BJ (cell line): ENCODE measurements around the gene ADCYAP1R1. TPM values are rescaled to one million over a fixed set of nuclear protein-coding genes. Genes with fewer than 3 reads are reported as not detected.

Experiments used
- CTCF ChIA-PET: fragments of 350-600 bp; formaldehyde crosslinking; extraction: SDS; loops from one replicate; lab custom pipeline; 2021; ENCODE audit warnings: antibody characterized with exemption, inconsistent platforms; lab: Yijun Ruan, JAX
- POLR2A ChIA-PET: fragments of 300-600 bp; sonication (Branson Sonifier 250); formaldehyde crosslinking; extraction: SDS; loops from one replicate; lab custom pipeline; 2021; ENCODE audit warnings: antibody characterized with exemption; lab: Charles Lee
- DNase-seq: peaks from one replicate; pipeline ENCODE4 v3.0.0-alpha.2; 2011; ENCODE audit warnings: low read depth
- H3K27me3 ChIP-seq: 2 replicates; pipeline ENCODE4 v1.6.0; 2011; ENCODE audit warnings: low read length; ENCODE audit not compliant: control insufficient read depth, insufficient read depth
- H3K36me3 ChIP-seq: 2 replicates; pipeline ENCODE4 v1.5.1; 2011; ENCODE audit warnings: low read length; ENCODE audit not compliant: control insufficient read depth, insufficient read depth
- H3K4me3 ChIP-seq: 2 replicates; pipeline ENCODE4 v1.5.1; 2011; ENCODE audit warnings: low read depth, mild to moderate bottlenecking, control low read depth, low read length
- polyA plus RNA-seq: library from polyadenylated mRNA; depleted of rRNA; stranded (reverse); fragments of >200 nt; gene quantifications from 2 replicates; pipeline ENCODE4 v1.2.3, GENCODE V29; 2011
- TF ChIP-seq, protein P1 (sequence below): IDR thresholded peaks from 2 replicates; pipeline ENCODE4 v1.5.1; 2011; ENCODE audit warnings: low read depth, mild to moderate bottlenecking, control low read depth, inconsistent platforms, low read length, moderate library complexity; ENCODE audit not compliant: insufficient read depth

Gene ADCYAP1R1
- polyA plus RNA-seq, 1 experiment = not detected

DNA sequence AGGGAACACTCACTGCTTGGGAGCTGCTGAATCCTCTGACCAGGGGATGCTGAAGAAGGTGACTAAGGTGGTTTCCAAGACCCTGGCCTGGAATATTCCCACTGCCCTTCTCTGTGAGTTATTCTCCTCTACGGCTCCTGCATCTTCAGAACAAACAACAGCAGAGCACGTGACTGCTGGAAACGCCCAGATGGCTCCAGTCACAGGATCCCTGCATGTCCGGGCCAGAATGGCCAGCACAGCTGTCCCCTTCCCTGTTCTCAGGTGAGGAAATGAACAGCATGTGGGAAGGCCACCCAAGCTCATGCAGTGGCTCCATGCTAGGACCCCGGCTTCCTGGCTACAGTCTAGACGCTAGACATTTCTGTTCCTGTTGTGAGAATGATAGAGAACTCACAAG lies 45.3 kb upstream of the ADCYAP1R1 start:
- Histone ChIP-seq H3K4me3 (no peak overlapping the region), H3K27me3 (peaks cover 2% of the 10 kb centered on the region; the same call in 1 of the 2 replicates), H3K36me3 (no peaks in the 10 kb centered on the region)
- TF ChIP-seq, protein P1, sequence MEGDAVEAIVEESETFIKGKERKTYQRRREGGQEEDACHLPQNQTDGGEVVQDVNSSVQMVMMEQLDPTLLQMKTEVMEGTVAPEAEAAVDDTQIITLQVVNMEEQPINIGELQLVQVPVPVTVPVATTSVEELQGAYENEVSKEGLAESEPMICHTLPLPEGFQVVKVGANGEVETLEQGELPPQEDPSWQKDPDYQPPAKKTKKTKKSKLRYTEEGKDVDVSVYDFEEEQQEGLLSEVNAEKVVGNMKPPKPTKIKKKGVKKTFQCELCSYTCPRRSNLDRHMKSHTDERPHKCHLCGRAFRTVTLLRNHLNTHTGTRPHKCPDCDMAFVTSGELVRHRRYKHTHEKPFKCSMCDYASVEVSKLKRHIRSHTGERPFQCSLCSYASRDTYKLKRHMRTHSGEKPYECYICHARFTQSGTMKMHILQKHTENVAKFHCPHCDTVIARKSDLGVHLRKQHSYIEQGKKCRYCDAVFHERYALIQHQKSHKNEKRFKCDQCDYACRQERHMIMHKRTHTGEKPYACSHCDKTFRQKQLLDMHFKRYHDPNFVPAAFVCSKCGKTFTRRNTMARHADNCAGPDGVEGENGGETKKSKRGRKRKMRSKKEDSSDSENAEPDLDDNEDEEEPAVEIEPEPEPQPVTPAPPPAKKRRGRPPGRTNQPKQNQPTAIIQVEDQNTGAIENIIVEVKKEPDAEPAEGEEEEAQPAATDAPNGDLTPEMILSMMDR = no peak
- no peak for DNase-seq
- POLR2A ChIA-PET = no interaction called here
- CTCF ChIA-PET = no interaction called here

DNA sequence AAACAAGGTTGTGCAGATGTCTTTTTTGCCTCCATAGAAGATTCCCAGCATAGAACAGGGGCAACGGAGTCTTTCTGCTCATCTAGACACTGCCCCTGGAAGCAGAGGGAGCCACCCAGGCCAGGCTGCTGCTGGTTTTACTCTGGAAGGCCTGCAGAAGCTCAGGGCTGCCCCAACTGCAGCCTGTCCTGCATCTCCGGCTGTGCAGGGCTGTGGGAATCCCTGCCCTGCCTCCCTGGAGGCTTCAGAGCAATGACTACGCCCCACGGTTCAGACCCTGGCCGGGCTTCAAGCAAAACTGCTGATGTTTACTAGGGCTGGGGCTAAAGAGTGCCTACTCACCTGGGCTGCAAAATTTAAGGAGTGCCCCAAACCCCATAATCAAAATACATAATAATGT lies 44.5 kb upstream of the ADCYAP1R1 start:
- CTCF ChIA-PET = no interaction called here
- no peaks in the 10 kb centered on the region for H3K36me3 ChIP-seq
- TF ChIP-seq, protein P1 = no peak
- H3K27me3 ChIP-seq = peaks cover 2% of the 10 kb centered on the region; the same call in 1 of the 2 replicates
- no peak for DNase-seq
- POLR2A ChIA-PET = no interaction called here
- H3K4me3 ChIP-seq = no peak overlapping the region

DNA sequence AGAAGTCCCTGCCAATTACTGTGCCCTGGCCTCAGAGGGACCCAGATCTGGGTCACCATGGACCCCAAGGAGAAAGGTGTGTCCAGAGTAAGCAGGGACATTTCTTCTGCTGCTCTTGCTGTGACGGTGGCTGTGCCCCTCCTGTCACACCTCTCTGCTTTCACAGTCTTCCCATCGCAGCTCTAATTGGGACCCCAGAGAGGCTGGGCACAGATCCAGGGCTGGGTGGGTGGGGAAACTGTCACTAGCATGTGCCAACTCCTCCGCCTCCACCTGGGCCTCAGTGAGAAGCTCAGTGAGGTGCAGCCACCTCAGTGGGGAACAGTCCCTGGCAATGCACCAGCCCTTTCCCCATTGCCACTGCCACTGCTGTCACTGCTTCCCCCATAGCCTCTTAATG lies 37.3 kb upstream of the ADCYAP1R1 start:
- Histone ChIP-seq H3K36me3 (no peaks in the 10 kb centered on the region), H3K4me3 (no peak overlapping the region), H3K27me3 (peaks cover 5% of the 10 kb centered on the region; the same call in 1 of the 2 replicates)
- DNase-seq = no peak
- TF ChIP-seq, protein P1 = no peak
- ChIA-PET CTCF (interaction anchor here (1.2 to 2.3 kb wide), 2 partner anchors 31 to 76 kb away, joined by 4 to 6 read pairs; no protein-coding TSS in a partner anchor), POLR2A (no interaction called here)

DNA sequence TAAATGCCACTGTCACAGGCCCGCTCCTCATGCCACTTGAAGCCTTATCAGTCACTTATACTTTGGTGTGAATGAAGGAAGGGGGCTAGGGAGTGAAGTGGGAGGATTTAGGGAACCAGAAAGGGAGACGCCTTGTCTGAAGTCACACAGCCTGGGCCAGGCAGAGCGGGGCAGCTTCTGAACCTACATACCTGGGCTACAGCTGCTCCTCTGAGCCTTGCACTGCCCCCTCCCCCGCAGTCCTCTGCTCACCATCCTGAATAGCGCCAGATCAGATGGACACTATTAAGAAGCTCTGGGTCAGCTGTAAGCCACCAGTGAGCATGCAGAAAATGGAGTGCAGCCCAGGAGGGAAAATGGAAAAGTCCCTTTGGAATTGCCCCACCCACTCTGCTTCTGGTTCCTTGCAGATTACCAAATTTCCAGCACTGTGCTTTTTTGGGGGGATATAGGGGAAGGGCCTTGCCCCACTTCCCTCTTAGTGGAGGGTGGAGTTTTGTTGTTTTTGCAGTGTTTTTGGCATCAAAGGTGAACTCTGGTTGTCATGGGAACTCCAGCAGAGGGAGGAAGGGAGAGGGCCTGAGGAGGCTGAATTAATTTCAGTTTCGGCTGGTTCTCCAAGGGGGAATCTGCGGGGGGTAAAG lies 35.0 kb upstream of the ADCYAP1R1 start:
- H3K4me3 ChIP-seq = no peak overlapping the region
- TF ChIP-seq, protein P1 = no peak
- no peak for DNase-seq
- H3K36me3 ChIP-seq = no peaks in the 10 kb centered on the region
- POLR2A ChIA-PET = no interaction called here
- peaks cover 3% of the 10 kb centered on the region; the same call in 1 of the 2 replicates for H3K27me3 ChIP-seq
- CTCF ChIA-PET = no interaction called here

DNA sequence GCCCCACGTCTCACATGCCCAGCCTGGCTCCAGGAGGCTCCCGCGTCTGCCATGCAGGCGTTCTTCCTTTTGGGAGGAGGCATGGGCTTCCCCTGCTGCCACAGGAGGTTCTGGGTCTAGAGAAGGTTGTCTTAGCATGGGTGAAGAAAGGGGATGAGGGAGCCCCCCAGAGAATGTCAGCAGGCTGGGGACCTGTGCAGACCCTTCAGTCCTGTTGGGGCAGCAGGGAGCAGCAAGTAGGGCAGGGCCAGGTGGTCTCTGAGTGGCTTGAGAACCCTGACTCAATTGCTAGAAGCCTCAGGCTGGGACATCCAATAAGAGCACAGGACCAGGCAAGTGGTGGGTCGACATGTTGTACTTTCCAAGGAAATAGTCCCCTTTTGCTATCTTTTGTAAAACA lies 34.4 kb upstream of the ADCYAP1R1 start:
- TF ChIP-seq, protein P1 = no peak
- ChIA-PET POLR2A (no interaction called here), CTCF (interaction anchor here (0.6 kb wide), 1 partner anchor 1580 kb away, joined by 4 read pairs; no protein-coding TSS in a partner anchor)
- DNase-seq = no peak
- Histone ChIP-seq H3K36me3 (no peaks in the 10 kb centered on the region), H3K4me3 (no peak overlapping the region), H3K27me3 (peaks cover 3% of the 10 kb centered on the region; the same call in 1 of the 2 replicates)
